ENCODE data around the gene TRAPPC14.

Gene TRAPPC14

DNA sequence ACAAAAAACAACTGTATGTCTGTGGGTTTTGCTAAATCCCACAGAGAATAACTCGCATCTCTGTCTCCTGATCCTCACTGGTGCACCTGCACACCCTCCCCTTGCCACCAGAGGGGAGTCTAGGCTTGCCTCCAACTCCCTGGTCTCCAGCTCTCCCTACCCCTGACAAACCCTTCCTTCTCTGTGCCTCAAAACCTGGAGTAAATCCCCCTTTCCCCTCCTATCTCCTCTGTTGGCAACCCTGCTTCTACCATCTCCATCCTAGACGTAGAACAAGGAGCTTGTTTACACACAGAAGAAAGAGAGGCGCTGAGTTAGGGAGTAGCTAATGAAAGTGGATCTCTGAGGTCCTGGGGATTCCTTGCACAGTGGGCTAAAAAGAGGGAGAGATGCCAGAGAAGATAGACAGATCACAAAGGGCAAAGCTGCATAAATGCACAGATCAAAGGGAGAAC lies 25.8 kb downstream of the TRAPPC14 start (continued):
- TF ChIP-seq, protein P1, sequence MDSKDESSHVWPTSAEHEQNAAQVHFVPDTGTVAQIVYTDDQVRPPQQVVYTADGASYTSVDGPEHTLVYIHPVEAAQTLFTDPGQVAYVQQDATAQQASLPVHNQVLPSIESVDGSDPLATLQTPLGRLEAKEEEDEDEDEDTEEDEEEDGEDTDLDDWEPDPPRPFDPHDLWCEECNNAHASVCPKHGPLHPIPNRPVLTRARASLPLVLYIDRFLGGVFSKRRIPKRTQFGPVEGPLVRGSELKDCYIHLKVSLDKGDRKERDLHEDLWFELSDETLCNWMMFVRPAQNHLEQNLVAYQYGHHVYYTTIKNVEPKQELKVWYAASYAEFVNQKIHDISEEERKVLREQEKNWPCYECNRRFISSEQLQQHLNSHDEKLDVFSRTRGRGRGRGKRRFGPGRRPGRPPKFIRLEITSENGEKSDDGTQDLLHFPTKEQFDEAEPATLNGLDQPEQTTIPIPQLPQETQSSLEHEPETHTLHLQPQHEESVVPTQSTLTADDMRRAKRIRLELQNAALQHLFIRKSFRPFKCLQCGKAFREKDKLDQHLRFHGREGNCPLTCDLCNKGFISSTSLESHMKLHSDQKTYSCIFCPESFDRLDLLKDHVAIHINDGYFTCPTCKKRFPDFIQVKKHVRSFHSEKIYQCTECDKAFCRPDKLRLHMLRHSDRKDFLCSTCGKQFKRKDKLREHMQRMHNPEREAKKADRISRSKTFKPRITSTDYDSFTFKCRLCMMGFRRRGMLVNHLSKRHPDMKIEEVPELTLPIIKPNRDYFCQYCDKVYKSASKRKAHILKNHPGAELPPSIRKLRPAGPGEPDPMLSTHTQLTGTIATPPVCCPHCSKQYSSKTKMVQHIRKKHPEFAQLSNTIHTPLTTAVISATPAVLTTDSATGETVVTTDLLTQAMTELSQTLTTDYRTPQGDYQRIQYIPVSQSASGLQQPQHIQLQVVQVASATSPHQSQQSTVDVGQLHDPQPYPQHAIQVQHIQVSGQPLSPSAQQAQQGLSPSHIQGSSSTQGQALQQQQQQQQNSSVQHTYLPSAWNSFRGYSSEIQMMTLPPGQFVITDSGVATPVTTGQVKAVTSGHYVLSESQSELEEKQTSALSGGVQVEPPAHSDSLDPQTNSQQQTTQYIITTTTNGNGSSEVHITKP (tag by site-specific recombination; IDR thresholded peaks at IDR 0.05): peak; percentile 32; the same call in 1 of the 2 replicates
- TF ChIP-seq ZNF621 (tag by site-specific recombination; IDR thresholded peaks at IDR 0.05) (no peak), ZNF292 (tag by site-specific recombination; IDR thresholded peaks at IDR 0.05; ENCODE audit: borderline replicate concordance, low read depth) (no peak), KLF10 (tag by site-specific recombination; IDR thresholded peaks at IDR 0.05) (no peak), ZNF335 (tag by site-specific recombination; conservative IDR thresholded peaks at IDR 0.05) (no peak), SALL2 (tag by site-specific recombination; IDR thresholded peaks at IDR 0.05; ENCODE audit: borderline replicate concordance) (no peak), ZNF777 (tag by site-specific recombination; IDR thresholded peaks at IDR 0.05; ENCODE audit: borderline replicate concordance) (no peak), ZNF138 (tag by site-specific recombination; IDR thresholded peaks at IDR 0.05; ENCODE audit: borderline replicate concordance) (no peak), ZNF354C (tag by site-specific recombination; IDR thresholded peaks at IDR 0.05; ENCODE audit: borderline replicate concordance, low read depth) (no peak), ZNF221 (tag by site-specific recombination; IDR thresholded peaks at IDR 0.05; ENCODE audit: borderline replicate concordance) (no peak), SP3 (tag by site-specific recombination; IDR thresholded peaks at IDR 0.05) (no peak), ZNF302 (tag by site-specific recombination; IDR thresholded peaks at IDR 0.05; ENCODE audit: low read depth) (no peak), ZNF585B (tag by site-specific recombination; IDR thresholded peaks at IDR 0.05) (no peak), ZNF214 (tag by site-specific recombination; IDR thresholded peaks at IDR 0.05; ENCODE audit: borderline replicate concordance) (no peak), ZNF707 (tag by site-specific recombination; IDR thresholded peaks at IDR 0.05) (no peak), ZNF341 (tag by site-specific recombination; IDR thresholded peaks at IDR 0.05; ENCODE audit: low read depth) (no peak), MZF1 (tag by site-specific recombination; IDR thresholded peaks at IDR 0.05; ENCODE audit: borderline replicate concordance) (no peak), SCRT2 (tag by site-specific recombination; IDR thresholded peaks at IDR 0.05) (no peak), TCF7L2 (IDR thresholded peaks at IDR 0.05; ENCODE audit: borderline replicate concordance, low read depth, low read length) (no peak), ZNF600 (tag by site-specific recombination; IDR thresholded peaks at IDR 0.05) (no peak), ZBTB48 (tag by site-specific recombination; IDR thresholded peaks at IDR 0.05) (peak; percentile 78)
- TF ChIP-seq, protein P2, sequence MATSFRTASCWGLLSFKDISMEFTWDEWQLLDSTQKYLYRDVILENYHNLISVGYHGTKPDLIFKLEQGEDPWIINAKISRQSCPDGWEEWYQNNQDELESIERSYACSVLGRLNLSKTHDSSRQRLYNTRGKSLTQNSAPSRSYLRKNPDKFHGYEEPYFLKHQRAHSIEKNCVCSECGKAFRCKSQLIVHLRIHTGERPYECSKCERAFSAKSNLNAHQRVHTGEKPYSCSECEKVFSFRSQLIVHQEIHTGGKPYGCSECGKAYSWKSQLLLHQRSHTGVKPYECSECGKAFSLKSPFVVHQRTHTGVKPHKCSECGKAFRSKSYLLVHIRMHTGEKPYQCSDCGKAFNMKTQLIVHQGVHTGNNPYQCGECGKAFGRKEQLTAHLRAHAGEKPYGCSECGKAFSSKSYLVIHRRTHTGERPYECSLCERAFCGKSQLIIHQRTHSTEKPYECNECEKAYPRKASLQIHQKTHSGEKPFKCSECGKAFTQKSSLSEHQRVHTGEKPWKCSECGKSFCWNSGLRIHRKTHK (tag by site-specific recombination; IDR thresholded peaks at IDR 0.05): no peak
- TF ChIP-seq, protein P3, sequence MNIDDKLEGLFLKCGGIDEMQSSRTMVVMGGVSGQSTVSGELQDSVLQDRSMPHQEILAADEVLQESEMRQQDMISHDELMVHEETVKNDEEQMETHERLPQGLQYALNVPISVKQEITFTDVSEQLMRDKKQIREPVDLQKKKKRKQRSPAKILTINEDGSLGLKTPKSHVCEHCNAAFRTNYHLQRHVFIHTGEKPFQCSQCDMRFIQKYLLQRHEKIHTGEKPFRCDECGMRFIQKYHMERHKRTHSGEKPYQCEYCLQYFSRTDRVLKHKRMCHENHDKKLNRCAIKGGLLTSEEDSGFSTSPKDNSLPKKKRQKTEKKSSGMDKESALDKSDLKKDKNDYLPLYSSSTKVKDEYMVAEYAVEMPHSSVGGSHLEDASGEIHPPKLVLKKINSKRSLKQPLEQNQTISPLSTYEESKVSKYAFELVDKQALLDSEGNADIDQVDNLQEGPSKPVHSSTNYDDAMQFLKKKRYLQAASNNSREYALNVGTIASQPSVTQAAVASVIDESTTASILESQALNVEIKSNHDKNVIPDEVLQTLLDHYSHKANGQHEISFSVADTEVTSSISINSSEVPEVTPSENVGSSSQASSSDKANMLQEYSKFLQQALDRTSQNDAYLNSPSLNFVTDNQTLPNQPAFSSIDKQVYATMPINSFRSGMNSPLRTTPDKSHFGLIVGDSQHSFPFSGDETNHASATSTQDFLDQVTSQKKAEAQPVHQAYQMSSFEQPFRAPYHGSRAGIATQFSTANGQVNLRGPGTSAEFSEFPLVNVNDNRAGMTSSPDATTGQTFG (tag by site-specific recombination; IDR thresholded peaks at IDR 0.05; ENCODE audit: borderline replicate concordance): no peak
- TF ChIP-seq, protein P4, sequence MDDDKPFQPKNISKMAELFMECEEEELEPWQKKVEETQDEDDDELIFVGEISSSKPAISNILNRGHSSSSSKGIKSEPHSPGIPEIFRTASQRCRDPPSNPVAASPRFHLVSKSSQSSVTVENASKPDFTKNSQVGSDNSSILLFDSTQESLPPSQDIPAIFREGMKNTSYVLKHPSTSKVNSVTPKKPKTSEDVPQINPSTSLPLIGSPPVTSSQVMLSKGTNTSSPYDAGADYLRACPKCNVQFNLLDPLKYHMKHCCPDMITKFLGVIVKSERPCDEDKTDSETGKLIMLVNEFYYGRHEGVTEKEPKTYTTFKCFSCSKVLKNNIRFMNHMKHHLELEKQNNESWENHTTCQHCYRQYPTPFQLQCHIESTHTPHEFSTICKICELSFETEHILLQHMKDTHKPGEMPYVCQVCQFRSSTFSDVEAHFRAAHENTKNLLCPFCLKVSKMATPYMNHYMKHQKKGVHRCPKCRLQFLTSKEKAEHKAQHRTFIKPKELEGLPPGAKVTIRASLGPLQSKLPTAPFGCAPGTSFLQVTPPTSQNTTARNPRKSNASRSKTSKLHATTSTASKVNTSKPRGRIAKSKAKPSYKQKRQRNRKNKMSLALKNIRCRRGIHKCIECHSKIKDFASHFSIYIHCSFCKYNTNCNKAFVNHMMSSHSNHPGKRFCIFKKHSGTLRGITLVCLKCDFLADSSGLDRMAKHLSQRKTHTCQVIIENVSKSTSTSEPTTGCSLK (tag by site-specific recombination; IDR thresholded peaks at IDR 0.05): no peak
- TF ChIP-seq, protein P5, sequence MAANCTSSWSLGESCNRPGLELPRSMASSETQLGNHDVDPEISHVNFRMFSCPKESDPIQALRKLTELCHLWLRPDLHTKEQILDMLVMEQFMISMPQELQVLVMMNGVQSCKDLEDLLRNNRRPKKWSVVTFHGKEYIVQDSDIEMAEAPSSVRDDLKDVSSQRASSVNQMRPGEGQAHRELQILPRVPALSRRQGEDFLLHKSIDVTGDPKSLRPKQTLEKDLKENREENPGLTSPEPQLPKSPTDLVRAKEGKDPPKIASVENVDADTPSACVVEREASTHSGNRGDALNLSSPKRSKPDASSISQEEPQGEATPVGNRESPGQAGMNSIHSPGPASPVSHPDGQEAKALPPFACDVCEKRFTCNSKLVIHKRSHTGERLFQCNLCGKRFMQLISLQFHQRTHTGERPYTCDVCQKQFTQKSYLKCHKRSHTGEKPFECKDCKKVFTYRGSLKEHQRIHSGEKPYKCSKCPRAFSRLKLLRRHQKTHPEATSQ (tag by site-specific recombination; IDR thresholded peaks at IDR 0.05): no peak
- TF ChIP-seq, protein P6, sequence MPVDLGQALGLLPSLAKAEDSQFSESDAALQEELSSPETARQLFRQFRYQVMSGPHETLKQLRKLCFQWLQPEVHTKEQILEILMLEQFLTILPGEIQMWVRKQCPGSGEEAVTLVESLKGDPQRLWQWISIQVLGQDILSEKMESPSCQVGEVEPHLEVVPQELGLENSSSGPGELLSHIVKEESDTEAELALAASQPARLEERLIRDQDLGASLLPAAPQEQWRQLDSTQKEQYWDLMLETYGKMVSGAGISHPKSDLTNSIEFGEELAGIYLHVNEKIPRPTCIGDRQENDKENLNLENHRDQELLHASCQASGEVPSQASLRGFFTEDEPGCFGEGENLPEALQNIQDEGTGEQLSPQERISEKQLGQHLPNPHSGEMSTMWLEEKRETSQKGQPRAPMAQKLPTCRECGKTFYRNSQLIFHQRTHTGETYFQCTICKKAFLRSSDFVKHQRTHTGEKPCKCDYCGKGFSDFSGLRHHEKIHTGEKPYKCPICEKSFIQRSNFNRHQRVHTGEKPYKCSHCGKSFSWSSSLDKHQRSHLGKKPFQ (tag by site-specific recombination; IDR thresholded peaks at IDR 0.05): no peak

Data from HEK293 (cell line).